NCI-H748 treated with DMSO at 0.1 percent for 48 hours (cell line): ENCODE data around the gene MBD2.

Experiments
- DNase-seq: peaks from one replicate; lab custom pipeline; 2025; lab: John Stamatoyannopoulos, UW

Gene MBD2

GRCh38 chr18:54202851-54203250, 21.6 kb downstream of the MBD2 start:
- no peak for DNase-seq

GRCh38 chr18:54197747-54198411, 26.6 kb downstream of the MBD2 start:
- no peak for DNase-seq

GRCh38 chr18:54193786-54194185, 30.7 kb downstream of the MBD2 start:
- no peak for DNase-seq

- DNase-seq: no peak
These were observed 31.6 kb downstream of the MBD2 start for GRCh38 chr18:54192900-54193299.

- DNase-seq: no peak
These were observed 32.1 kb downstream of the MBD2 start for GRCh38 chr18:54192415-54192814.

GRCh38 chr18:54191352-54191751, 33.1 kb downstream of the MBD2 start:
- no peak for DNase-seq

- DNase-seq: no peak
These were observed 37.1 kb downstream of the MBD2 start for GRCh38 chr18:54187372-54187771.

- DNase-seq: no peak
These were observed 39.6 kb downstream of the MBD2 start for GRCh38 chr18:54184836-54185235.

GRCh38 chr18:54183390-54183789, 41.1 kb downstream of the MBD2 start:
- no peak for DNase-seq

GRCh38 chr18:54181856-54182602, 42.4 kb downstream of the MBD2 start:
- DNase-seq: no peak

- DNase-seq: no peak
These were observed 50.4 kb downstream of the MBD2 start for GRCh38 chr18:54173980-54174630.

GRCh38 chr18:54173250-54173649, 51.2 kb downstream of the MBD2 start:
- DNase-seq: no peak

- no peak for DNase-seq
These were observed 54.8 kb downstream of the MBD2 start for GRCh38 chr18:54169431-54170403.

GRCh38 chr18:54165450-54165849, 59.0 kb downstream of the MBD2 start:
- DNase-seq: no peak

- no peak for DNase-seq
These were observed 61.0 kb downstream of the MBD2 start for GRCh38 chr18:54163453-54163852.

- no peak for DNase-seq
These were observed 62.0 kb downstream of the MBD2 start for GRCh38 chr18:54162431-54162830.

GRCh38 chr18:54161267-54161666, 63.2 kb downstream of the MBD2 start:
- DNase-seq: no peak

- no peak for DNase-seq
These were observed 64.6 kb downstream of the MBD2 start for GRCh38 chr18:54159906-54160305.

- no peak for DNase-seq
These were observed 66.7 kb downstream of the MBD2 start for GRCh38 chr18:54157646-54158385.

GRCh38 chr18:54155412-54155811, 69.1 kb downstream of the MBD2 start:
- DNase-seq: no peak

- no peak for DNase-seq
These were observed 70.2 kb downstream of the MBD2 start for GRCh38 chr18:54154231-54154630.
